ENCODE measurements around the gene CNTNAP2. TPM values are rescaled to one million over a fixed set of nuclear protein-coding genes. Genes with fewer than 3 reads are reported as not detected.

Gene CNTNAP2
- total RNA-seq, 2 experiments from 2014 or later = not detected

DNA sequence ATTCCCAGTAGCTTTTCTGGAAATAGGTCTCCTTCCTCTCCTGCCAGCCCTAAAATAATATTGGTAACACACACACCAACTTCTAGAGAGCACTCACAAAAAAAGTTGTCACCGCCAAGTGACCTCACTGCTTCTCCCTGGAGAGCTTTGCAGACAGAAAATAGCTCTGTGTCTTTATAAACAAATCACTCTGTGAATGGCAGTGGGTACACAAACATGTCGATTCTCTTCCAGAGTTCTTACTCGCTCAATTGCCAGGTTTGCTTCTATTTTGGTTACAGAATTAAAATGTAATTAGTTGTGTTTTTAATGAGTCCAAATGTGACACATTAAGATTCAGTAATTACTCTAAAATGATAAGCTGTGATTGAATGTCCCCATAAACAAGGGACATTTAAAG, 1824.8 kb downstream of the CNTNAP2 start:
- H3K27me3 Mint-ChIP-seq (ENCODE audit: low read depth) = no peaks in the 10 kb centered on the region
- no peaks in the 10 kb centered on the region for H3K36me3 Mint-ChIP-seq (ENCODE audit: low read depth)

DNA sequence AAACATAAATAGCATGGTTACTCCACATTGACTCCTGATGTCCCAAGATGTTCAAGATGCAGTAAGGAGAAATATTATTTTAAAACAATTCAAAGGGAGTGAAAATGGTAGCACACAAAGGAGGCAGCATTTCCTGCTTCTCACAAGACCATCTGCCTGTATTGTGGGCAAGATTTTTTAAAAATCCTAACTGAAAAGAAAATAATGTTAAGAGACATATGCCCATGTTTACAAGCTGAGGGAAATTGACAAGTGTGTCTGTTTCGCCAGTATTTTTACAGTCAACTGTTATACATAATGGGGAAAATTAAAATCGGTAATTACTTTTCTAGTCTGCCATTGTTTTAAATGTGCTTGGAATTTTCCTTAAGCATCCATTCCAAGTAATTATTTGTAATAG, 1827.7 kb downstream of the CNTNAP2 start:
- DNase-seq (no peak), ATAC-seq (no peak)
- Mint-ChIP-seq H3K27me3 (ENCODE audit: low read depth) (no peaks in the 10 kb centered on the region), H3K4me3 (no peak overlapping the region), H3K9me3 (ENCODE audit: insufficient read depth) (peaks cover 7% of the 10 kb centered on the region), H3K27ac (no peak overlapping the region), H3K4me1 (ENCODE audit: low read depth) (no peaks in the 10 kb centered on the region), H3K36me3 (ENCODE audit: low read depth) (no peaks in the 10 kb centered on the region)
- ChIA-PET POLR2A (no interaction called here), CTCF (no interaction called here)

More for the DNA sequence above, 1824.8 kb downstream of the CNTNAP2 start:
- Mint-ChIP-seq H3K4me3 (no peak overlapping the region), H3K27ac (no peak overlapping the region), H3K4me1 (ENCODE audit: low read depth) (no peaks in the 10 kb centered on the region), H3K9me3 (ENCODE audit: insufficient read depth) (peaks cover 7% of the 10 kb centered on the region)
- ChIA-PET POLR2A (no interaction called here), CTCF (no interaction called here)
- DNase-seq = no peak
- no peak for ATAC-seq

DNA sequence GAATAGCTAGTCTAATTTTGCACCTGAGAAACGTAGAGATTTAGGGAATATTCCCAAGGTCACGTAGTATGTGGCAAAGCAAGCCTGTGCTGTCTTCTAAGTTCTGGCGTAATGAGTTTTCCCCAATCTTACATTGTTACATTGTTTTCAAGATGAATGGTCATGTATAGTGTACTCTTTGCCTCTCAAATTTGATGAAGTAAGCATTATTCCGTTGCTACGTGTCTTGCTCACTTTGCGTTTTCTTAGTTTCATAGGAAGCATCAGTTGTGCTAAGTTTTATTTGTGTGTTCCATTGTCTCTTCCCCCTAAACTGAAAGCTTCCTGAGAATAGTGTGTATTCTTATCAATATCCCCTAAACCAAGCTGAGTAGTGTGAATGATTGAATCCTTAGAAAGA, 1836.3 kb downstream of the CNTNAP2 start:
- DNase-seq (no peak), ATAC-seq (no peak)
- H3K4me1 Mint-ChIP-seq (ENCODE audit: low read depth) = no peaks in the 10 kb centered on the region
- H3K27me3 Mint-ChIP-seq (ENCODE audit: low read depth) = no peaks in the 10 kb centered on the region
- H3K36me3 Mint-ChIP-seq (ENCODE audit: low read depth) = no peaks in the 10 kb centered on the region
- H3K27ac Mint-ChIP-seq = no peak overlapping the region
- POLR2A ChIA-PET = no interaction called here
- no peak overlapping the region for H3K4me3 Mint-ChIP-seq
- H3K9me3 Mint-ChIP-seq (ENCODE audit: insufficient read depth) = peaks cover 3% of the 10 kb centered on the region
- CTCF ChIA-PET = no interaction called here

DNA sequence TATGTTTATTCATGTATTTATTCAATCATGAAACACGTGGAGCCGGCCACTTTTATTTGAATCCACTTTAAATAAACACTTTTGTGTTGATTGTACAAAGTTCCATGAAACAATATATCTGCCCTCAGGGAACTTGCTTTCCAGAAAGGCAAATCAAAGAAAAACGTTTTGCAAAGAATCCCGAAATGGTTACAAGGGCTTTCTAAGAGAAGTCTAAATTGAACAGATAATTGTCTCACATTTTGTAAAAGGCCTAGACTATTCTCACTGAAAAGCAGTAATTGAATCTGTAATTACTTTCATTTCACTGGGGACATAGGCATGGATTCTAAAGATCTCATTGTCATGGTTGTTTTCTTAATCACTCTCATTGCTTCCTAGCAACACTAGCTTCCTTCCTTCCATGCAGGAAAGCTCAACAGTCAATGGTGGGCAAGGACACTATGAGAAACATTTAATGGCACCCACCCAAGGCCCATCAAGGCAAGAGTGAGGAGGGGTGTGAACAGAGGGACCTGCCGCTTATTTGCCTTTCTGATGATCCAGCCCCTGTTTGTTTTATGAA, 1851.5 kb downstream of the CNTNAP2 start:
- POLR2A ChIA-PET = no interaction called here
- DNase-seq (no peak), ATAC-seq (no peak)
- H3K4me1 Mint-ChIP-seq (ENCODE audit: low read depth) = no peaks in the 10 kb centered on the region
- H3K36me3 Mint-ChIP-seq (ENCODE audit: low read depth) = no peaks in the 10 kb centered on the region
- no peak overlapping the region for H3K4me3 Mint-ChIP-seq
- H3K27ac Mint-ChIP-seq = no peak overlapping the region
- CTCF ChIA-PET = no interaction called here
- no peaks in the 10 kb centered on the region for H3K9me3 Mint-ChIP-seq (ENCODE audit: insufficient read depth)
- no peaks in the 10 kb centered on the region for H3K27me3 Mint-ChIP-seq (ENCODE audit: low read depth)

DNA sequence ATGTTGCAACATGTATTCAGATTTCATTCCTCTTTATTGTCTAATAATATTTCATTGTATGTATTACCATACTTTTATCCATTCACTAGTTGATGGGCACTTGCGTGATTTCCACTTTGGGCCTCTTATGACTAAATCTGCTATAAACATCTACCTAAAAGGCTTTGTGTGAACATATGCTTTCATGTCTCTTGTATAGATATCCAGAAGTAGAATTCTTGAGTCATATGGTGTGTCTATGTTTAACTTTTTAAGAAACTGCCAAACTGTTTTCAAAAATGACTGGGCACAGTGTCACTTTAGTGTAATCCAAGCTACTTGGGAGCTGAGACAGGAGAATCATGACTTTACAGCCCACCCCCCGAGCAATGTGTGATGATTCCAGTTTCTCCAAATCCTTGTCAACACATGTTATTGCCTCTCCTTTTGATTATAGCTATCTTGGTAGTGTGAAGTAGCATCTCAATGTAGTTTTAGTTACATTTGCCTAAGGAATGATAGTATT, 1855.1 kb downstream of the CNTNAP2 start:
- DNase-seq (no peak), ATAC-seq (no peak)
- Mint-ChIP-seq H3K9me3 (ENCODE audit: insufficient read depth) (no peaks in the 10 kb centered on the region), H3K4me3 (no peak overlapping the region), H3K27me3 (ENCODE audit: low read depth) (no peaks in the 10 kb centered on the region), H3K36me3 (ENCODE audit: low read depth) (no peaks in the 10 kb centered on the region), H3K27ac (no peak overlapping the region), H3K4me1 (ENCODE audit: low read depth) (no peaks in the 10 kb centered on the region)
- POLR2A ChIA-PET = no interaction called here
- CTCF ChIA-PET = no interaction called here

DNA sequence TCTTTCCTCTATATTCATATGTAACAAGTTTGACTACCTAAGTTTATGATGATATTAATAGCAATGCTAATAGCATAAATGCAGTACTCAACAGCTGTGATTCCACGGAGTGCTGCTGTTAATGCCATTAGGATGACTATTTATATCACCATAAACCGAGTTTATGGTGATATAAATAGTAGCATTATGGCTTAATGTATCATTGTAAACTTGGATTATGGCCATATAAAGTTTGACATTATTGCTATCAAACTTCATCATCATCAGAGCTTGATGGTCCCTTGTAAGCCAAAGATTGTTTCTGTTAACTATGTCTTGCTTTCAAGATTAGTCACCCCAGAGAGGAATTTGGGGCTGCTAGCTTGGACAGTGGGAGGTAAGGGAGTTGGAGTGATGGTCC, 1861.6 kb downstream of the CNTNAP2 start:
- Mint-ChIP-seq H3K4me3 (no peak overlapping the region), H3K9me3 (ENCODE audit: insufficient read depth) (no peaks in the 10 kb centered on the region), H3K27me3 (ENCODE audit: low read depth) (no peaks in the 10 kb centered on the region), H3K27ac (no peak overlapping the region), H3K4me1 (ENCODE audit: low read depth) (no peaks in the 10 kb centered on the region), H3K36me3 (ENCODE audit: low read depth) (no peaks in the 10 kb centered on the region)
- no peak for DNase-seq
- ChIA-PET POLR2A (no interaction called here), CTCF (no interaction called here)
- ATAC-seq = no peak

DNA sequence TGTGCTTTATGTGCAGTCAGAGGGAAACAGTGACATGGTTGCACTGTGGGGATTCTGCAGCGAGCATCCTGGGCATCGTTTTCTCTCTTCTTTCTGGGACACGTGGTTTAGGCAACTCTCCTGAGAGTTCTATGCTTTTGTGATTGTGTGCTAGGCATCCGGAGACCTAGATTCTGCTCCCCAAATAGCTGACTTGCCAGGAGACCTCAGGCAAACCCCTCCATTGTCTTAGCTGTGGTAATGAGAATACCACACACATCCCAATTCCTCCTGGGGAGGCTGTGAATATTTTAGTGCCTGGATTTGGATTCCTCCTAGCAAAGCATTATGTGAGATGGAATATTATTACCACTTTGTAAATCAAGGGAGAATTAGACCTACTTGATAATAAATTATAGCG, 1862.0 kb downstream of the CNTNAP2 start:
- H3K27ac Mint-ChIP-seq = no peak overlapping the region
- CTCF ChIA-PET = no interaction called here
- H3K27me3 Mint-ChIP-seq (ENCODE audit: low read depth) = no peaks in the 10 kb centered on the region
- DNase-seq (no peak), ATAC-seq (no peak)
- POLR2A ChIA-PET = no interaction called here
- H3K36me3 Mint-ChIP-seq (ENCODE audit: low read depth) = no peaks in the 10 kb centered on the region
- no peaks in the 10 kb centered on the region for H3K4me1 Mint-ChIP-seq (ENCODE audit: low read depth)
- H3K9me3 Mint-ChIP-seq (ENCODE audit: insufficient read depth) = no peaks in the 10 kb centered on the region
- no peak overlapping the region for H3K4me3 Mint-ChIP-seq

DNA sequence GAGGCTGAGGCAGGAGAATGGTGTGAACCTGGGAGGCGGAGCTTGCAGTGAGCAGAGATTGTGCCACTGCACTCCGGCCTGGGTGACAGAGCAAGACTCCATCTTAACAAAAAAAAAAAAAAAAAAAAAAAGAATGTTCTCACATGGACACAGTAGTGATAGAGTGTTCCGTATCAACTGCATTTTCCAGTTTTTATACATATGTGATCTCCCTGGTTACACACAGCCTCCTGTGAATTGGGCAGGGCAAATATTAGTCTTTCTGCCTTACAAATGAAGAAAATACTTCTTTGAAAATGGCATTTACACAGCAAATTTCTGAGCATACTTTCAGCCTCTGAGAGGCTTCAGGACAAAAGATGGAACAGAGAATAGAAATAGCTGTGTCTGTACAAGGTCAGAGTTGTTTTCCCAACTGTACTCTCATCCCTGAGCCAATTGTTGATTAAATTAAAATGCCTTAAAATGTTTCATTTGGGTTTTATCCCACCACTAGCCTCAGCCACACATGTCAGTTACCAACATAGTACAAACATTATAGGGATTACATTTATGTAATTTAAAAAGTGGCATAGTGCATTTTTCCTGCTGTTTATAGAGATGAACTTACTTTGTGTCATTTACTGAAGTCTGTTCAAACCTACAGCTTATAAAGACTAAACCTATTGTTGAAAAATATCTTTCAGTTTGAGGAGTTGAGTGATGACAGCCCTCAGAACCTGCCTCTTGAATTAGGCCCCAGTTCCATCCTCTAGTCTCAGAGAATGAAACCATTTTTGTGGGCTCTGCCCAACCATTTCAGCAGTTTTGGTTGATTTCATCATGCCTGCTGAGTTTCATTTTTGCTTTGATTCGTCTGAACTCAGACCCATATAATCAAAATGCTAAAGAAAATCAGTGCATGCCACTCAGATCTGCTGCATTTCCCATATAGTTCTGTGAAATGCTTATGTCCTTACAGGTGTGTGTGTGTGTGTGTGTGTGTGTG, 1864.5 kb downstream of the CNTNAP2 start:
- peaks cover 3% of the 10 kb centered on the region for H3K9me3 Mint-ChIP-seq (ENCODE audit: insufficient read depth)
- no peaks in the 10 kb centered on the region for H3K27me3 Mint-ChIP-seq (ENCODE audit: low read depth)
- no peak overlapping the region for H3K4me3 Mint-ChIP-seq
- no peaks in the 10 kb centered on the region for H3K36me3 Mint-ChIP-seq (ENCODE audit: low read depth)
- POLR2A ChIA-PET = no interaction called here
- ATAC-seq (no peak), DNase-seq (no peak)
- H3K27ac Mint-ChIP-seq = no peak overlapping the region
- CTCF ChIA-PET = no interaction called here
- H3K4me1 Mint-ChIP-seq (ENCODE audit: low read depth) = no peaks in the 10 kb centered on the region

DNA sequence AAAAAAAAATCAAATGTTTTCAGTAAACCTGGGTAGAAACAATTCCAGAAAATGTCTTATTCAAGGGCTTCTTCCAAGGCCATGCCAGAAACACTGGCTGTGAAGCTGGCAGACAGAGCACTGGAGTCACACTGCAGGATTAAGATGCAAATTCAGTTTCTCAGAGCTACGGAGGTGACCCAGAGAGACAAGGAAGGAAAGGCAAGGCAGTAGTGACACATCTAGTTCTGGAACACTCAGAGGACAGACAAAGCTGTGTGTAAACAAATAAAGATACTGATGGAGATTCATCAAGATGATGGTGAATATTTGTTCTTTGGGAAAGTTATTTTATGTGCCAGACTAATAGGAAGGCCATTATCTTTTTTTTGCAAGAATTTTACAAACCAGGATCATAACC, 1865.7 kb downstream of the CNTNAP2 start:
- Mint-ChIP-seq H3K4me1 (ENCODE audit: low read depth) (no peaks in the 10 kb centered on the region), H3K4me3 (no peak overlapping the region), H3K27me3 (ENCODE audit: low read depth) (no peaks in the 10 kb centered on the region), H3K36me3 (ENCODE audit: low read depth) (no peaks in the 10 kb centered on the region), H3K9me3 (ENCODE audit: insufficient read depth) (peaks cover 5% of the 10 kb centered on the region), H3K27ac (no peak overlapping the region)
- DNase-seq (no peak), ATAC-seq (no peak)
- ChIA-PET POLR2A (no interaction called here), CTCF (no interaction called here)

DNA sequence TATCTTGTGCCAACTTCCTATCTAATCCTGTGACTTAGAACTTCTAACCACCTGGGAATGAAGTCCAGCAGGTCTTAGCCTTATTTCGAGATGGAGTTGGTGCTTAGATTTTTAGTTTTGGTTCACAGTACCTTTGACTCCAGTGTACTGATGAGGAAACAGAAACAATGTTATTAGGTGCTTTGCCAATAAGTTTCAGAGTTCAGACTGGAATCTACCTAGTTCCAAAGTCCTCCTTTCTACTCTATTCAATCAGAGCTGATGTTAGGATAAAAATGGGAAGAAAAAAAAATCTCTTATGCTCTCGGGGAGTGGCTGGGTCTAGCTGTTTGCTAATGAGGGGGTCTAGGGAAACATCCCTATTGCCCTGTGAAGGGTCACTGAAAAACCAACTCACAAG, 1867.7 kb downstream of the CNTNAP2 start:
- Mint-ChIP-seq H3K36me3 (ENCODE audit: low read depth) (no peaks in the 10 kb centered on the region), H3K27me3 (ENCODE audit: low read depth) (no peaks in the 10 kb centered on the region), H3K4me3 (no peak overlapping the region), H3K27ac (no peak overlapping the region), H3K4me1 (ENCODE audit: low read depth) (no peaks in the 10 kb centered on the region), H3K9me3 (ENCODE audit: insufficient read depth) (peaks cover 5% of the 10 kb centered on the region)
- POLR2A ChIA-PET = no interaction called here
- CTCF ChIA-PET = no interaction called here
- no peak for DNase-seq
- ATAC-seq = no peak

DNA sequence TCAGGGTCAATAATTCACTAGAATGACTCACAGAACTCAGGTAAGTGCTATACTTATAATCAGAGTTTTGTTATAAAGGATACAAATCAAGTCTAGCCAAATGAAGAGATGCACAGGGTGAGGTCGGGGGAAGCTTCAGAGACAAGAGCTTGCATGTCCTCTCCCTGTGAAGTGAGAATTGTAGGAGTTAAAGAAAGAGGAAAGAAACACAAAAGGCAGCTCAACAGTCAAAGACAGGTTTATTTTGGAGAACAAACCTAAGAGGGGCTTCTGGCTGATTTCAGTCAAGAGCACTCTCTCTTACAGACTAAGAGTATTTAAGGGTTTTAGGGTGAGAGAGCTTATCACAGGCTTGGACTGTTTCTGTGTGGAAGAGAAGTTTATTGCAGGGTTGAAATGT, 1873.5 kb downstream of the CNTNAP2 start:
- Mint-ChIP-seq H3K27me3 (ENCODE audit: low read depth) (no peaks in the 10 kb centered on the region), H3K9me3 (ENCODE audit: insufficient read depth) (peaks cover 5% of the 10 kb centered on the region), H3K36me3 (ENCODE audit: low read depth) (no peaks in the 10 kb centered on the region), H3K4me1 (ENCODE audit: low read depth) (no peaks in the 10 kb centered on the region), H3K4me3 (no peak overlapping the region), H3K27ac (no peak overlapping the region)
- ChIA-PET CTCF (no interaction called here), POLR2A (no interaction called here)
- DNase-seq (no peak), ATAC-seq (no peak)

DNA sequence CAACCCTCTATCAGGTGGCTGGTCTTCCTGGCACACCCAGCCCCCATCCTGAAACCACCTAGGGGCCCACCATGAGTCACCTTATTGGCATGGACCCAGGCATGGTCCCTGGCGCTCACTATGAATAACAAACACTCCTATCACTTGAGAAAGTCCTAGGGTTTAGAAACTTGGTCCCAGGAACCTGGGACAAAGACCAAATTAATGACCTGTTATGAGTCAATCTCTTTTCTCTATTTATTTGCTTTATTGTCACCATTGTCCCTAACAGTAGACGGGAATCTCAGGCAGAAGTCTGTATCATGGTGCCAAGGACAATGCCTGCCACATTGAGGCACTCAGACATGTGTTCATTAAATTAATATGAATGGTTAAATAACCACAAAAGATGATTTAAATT, 1874.3 kb downstream of the CNTNAP2 start:
- Mint-ChIP-seq H3K4me3 (no peak overlapping the region), H3K4me1 (ENCODE audit: low read depth) (no peaks in the 10 kb centered on the region), H3K36me3 (ENCODE audit: low read depth) (no peaks in the 10 kb centered on the region), H3K27ac (no peak overlapping the region), H3K27me3 (ENCODE audit: low read depth) (no peaks in the 10 kb centered on the region), H3K9me3 (ENCODE audit: insufficient read depth) (peaks cover 4% of the 10 kb centered on the region)
- ATAC-seq = no peak
- POLR2A ChIA-PET = no interaction called here
- no peak for DNase-seq
- CTCF ChIA-PET = no interaction called here
